Skeletal muscle cell (primary cell): Measurements from ENCODE around the gene ZNF679.
"Not testable (repeated sequence)": the region's sequence is repeated elsewhere in the genome, so short reads cannot be mapped to it uniquely, and the experiment has no call there.

ENCODE experiments used
- DNase-seq: peaks from one replicate; pipeline ENCODE4 v3.0.0-alpha.2; 2010; ENCODE audit warnings: low read depth
- H3K4me3 ChIP-seq: 2 replicates; pipeline ENCODE4 v1.5.1; 2011; ENCODE audit warnings: low read depth, mild to moderate bottlenecking, control low read depth, low read length, moderate library complexity

ZNF679 gene

GRCh38 chr7:64307254-64308015 lies 79.2 kb downstream of the ZNF679 start:
- peak overlapping the region; percentile 56 for H3K4me3 ChIP-seq
- peak; percentile 35 for DNase-seq

DNA sequence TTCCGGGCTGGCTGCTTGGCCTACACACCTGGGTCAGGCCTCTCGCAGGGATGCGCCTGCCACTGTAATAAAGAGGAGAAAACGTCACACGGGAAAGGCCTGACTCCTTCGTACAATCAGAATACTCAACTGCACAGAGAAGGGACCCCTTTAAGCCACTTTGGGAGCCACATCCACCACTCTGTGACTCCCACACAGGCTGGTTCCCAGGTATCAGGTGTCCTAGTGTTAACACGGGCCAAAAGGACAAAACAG lies 79.7 kb downstream of the ZNF679 start:
- no peak for DNase-seq
- peak overlapping the region; percentile 56 for H3K4me3 ChIP-seq

GRCh38 chr7:64310426-64310825 lies 82.2 kb downstream of the ZNF679 start:
- no peak for DNase-seq
- no peak overlapping the region for H3K4me3 ChIP-seq

GRCh38 chr7:64312826-64313225 lies 84.6 kb downstream of the ZNF679 start:
- no peak for DNase-seq

DNA sequence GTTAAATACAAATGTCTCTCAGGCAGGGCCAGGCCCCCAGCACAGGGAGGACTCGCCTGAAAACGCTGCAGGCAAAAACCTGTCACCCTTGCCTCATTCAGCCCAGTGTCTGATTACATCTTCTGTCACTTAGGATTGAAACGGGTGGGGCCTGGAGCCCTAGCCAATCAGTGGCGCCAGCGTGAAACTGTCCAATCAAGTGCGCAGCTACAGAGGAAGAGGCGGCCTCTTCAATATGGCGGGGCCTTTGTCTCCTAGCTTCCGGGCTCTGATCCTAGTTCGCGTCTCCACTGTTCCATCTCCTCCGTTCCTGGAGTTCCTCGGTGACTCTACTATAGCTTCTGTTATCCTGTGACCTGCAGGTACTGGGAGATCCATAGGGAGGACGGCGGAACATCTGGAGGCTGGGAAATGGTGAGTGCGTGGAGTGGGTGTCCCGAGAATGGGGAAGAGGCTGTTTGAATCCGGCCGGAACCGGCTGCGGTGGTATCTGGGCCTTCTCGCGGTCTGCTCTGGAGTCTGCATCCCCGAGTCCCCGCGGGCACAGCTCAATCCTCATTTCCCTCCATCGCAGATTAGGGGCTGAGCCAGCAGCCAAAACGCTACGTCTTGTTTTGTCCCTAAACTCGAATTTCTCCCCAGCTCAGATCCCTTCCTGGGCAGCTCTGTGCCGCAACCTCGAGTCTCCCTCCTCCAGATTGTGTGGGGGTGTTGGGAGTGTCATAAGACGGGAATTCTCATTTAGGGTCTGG lies 85.6 kb downstream of the ZNF679 start, which contains the start of gene ZNF736:
Gene ZNF736, plus strand, starts transcription at position 222 of the 752 bp plus-strand sequence. Its CDS starts 190 bp downstream, at position 412.
- peak within 1 kb of the TSS; percentile 89 for H3K4me3 ChIP-seq
- peak; percentile 79 for DNase-seq

More at GRCh38 chr7:64312826-64313225, 84.6 kb downstream of the ZNF679 start:
- H3K4me3 ChIP-seq = no peak overlapping the region

- H3K4me3 ChIP-seq = peak overlapping the region; percentile 89
- DNase-seq = no peak
Measured at GRCh38 chr7:64314566-64314965, 86.3 kb downstream of the ZNF679 start.

DNA sequence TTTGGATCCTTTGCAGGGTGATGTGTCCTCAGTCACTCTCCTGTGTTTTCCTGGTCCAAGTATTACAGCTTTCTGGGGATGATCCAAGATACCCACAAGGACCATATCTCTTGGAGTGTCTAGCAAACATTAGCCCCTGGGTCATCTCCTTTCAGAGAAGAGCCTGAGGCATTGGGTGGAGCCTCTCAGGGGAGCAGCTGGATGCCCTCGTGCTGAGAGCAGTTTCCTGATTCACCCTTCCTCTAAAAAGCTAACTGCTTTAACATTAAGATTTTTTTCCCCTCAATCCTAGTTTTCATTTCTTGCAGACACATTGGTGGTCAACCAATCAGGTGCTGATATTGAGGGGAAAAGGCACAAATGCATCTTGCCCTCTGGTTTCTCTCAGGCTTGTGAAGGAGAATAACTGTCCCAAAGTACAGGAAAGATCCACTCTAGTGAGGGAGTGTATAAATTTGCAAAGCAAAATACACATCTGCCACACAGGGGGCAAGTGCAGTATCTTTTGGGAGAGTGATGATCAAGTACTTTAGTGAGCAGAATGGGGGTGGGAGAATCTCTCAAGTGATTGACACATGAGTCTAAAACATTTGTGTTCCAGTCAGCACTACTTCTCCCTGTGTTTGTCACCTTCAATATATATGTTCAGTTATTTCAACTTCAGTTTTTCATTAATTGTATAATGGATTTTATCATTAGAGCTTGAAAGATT lies 87.9 kb downstream of the ZNF679 start:
- not testable (repeated sequence) for H3K4me3 ChIP-seq

More for the DNA sequence above, 87.9 kb downstream of the ZNF679 start:
- DNase-seq = not testable (repeated sequence)
